SW 1271 (cell line): ENCODE measurements around the gene EVX1.

Experiments
- DNase-seq, 2 experiments: peaks; one replicate each; lab custom pipeline; 2025; lab: John Stamatoyannopoulos, UW

EVX1 gene

GRCh38 chr7:27250557-27251070 lies 8.0 kb downstream of the EVX1 start:
- no peak for DNase-seq

- DNase-seq = no peak
Measured at GRCh38 chr7:27251136-27251651, 8.6 kb downstream of the EVX1 start.

DNA sequence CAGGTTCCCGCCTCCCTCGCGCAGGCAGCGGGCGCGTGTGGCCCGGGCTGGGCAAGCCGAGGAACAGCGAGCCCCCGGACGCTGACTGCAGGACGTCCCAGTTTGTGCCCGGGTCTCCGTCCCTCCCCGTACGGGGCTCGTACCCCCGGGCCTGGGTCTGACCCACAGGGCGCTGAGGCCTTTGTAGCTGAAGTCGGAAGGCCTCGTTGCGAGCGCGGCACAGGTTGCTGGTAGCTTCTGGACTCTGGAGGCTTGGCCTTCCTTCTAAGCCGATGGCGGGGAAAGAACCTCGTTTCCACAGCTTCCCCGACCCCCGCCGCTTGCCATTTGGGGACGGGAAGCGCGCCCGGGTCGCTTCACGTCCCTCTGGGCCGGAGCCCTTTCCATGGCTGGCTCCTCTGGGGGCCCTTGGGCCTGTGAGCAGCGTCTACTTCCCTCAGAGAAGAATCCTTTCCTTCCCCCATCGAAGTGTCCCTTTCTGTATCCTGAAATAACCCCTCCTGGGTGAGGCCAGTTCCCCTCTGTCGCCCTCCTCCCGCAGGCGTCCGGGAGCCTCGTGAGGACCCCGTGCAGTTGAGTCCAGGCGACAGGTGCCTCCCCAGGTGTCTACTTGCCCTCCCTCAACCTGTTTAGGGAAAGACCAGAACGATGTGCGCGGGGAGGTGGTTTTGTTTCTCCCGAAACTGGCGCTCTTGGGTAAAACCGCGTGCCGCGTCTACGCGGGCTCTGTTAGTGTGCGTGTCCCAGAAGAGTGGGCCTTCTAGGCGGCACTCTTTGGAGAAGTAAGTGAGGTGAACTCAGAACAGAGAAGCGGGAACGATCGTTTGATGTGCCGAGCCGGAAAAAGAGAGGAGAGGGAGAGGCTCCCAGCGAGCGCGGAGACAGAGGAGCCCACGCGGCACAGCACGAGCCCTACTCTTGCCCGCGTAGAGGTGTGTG lies 9.3 kb downstream of the EVX1 start:
- DNase-seq = no peak

GRCh38 chr7:27254625-27255024 lies 12.0 kb downstream of the EVX1 start:
- no peak for DNase-seq

DNA sequence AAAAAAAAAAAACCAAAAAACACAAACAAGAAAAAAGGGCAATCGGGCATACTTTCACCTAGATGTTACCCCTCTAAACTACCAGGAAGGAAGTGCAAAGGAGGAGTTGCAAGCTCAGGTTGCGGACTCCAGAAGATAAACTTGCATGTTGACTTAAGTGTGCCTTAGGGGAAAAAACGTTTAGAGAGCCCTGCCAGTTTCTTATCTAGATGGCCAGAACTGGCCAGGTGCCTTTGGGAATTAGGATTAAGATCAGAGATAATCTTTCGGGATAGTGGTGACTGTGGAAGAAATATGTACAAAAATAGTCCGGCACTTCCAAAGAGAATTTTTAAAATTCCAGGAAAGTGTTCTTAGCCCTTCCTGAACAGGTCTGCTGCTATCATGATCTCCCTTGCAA lies 17.6 kb downstream of the EVX1 start:
- DNase-seq = no peak

- no peak for DNase-seq
Measured at GRCh38 chr7:27262121-27262520, 19.5 kb downstream of the EVX1 start.

GRCh38 chr7:27263781-27264180 lies 21.2 kb downstream of the EVX1 start:
- DNase-seq = no peak

DNA sequence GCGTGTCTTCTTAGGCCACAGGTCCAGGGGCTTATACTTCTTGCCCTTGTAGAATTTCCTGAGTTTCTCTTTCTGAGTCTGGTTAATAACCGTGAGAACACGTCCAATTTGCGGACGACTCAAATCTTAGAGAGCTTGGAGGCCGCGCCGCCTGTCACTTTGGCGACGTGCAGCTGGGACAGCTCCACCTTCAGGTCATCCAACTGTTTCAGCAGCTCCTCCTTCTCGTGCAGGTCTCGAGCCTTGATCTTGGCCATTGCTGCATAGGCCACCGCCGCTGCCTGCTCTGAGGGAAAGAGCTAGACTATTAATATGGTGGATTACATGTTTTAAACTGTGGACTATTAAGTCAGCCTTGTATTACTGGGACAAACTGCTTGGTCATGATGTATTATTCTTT lies 26.9 kb downstream of the EVX1 start:
- DNase-seq = no peak

DNA sequence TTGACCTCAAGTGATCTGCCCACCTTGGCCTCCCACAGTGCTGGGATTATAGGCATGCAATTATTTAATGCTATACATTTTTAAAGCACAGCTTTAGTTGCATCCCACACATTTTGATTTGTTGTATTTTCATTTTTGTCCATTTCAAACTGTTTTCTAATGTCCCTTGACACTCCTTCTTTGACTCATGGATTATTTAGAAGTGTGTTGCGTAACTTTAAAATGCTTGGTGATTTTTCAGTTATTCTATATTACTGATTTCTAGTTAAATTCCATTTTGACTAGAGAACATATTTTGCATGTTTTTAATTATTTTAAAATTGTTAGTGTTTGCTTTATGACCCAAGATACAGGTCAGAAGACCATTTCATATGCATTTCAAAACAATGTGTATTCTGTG lies 28.8 kb downstream of the EVX1 start:
- DNase-seq = no peak

GRCh38 chr7:27277628-27278027 lies 35.0 kb downstream of the EVX1 start:
- DNase-seq = no peak

GRCh38 chr7:27283558-27283957 lies 41.0 kb downstream of the EVX1 start:
- no peak for DNase-seq

DNA sequence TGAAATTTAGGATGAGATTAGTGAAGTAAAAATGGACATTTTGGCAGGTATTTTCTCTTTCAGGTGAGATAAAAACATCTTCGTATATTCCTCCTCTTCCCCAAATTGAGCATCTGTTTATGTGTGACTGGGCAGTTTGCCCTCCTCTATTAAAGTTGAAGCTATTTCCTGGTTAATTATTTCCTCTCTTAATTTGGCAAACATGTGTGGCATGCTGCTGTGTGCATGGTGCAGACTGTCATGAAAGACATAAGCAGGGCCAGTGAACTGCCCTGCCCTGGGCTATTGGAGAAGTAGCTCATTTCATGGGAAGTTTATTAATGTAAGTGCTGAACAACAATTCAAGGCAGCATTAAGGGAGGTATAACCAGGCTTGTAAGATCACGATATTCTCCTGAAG lies 52.6 kb downstream of the EVX1 start:
- DNase-seq = no peak

DNA sequence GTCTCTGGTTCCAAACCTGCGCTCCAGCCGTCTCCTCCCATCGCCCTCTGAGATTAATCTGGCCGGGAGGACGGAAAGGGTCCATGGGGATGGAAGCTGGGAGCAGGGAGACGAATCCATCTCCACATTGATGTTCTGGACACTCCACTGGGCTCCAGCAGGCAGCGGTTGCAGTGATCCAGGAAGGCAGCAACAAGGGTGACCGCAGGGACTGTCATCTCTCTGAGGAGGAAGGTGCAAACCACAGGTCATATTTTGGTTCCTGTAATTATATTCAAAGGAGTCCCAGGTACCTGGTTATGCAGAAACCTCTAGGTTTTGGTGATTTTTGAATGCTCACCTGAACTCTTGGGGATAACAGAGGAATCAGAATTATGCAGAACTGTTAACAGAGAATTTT lies 54.8 kb downstream of the EVX1 start:
- DNase-seq = no peak
